Cortex of kidney (tissue), 1 donor: ENCODE results near the gene UVRAG.

Experiments
- DNase-seq: peaks from one replicate; lab custom pipeline; 2025; lab: John Stamatoyannopoulos, UW

Gene UVRAG

DNA sequence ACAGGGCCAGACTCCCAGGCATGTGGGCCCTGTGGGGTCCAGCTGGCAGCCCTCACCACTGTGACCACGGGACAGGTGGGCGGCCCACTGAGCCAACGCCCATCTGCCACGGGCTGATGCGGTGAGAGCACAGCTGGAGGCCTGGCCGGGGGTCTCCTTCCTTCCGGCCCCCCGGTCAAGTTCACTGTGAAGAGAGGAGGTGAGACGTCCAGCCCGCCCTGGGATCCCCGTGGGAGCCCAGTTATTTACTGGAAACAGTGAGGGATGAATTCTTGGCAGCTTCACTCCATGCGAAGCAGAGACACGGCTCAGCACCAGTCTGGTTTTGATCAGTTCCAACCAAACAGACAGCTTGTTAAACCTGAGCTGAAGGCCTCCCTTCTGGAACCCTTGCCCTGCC lies 352.6 kb downstream of the UVRAG start:
- no peak for DNase-seq

- DNase-seq, result no peak
Measured at GRCh38 chr11:76169473-76169896, 354.5 kb downstream of the UVRAG start.

DNA sequence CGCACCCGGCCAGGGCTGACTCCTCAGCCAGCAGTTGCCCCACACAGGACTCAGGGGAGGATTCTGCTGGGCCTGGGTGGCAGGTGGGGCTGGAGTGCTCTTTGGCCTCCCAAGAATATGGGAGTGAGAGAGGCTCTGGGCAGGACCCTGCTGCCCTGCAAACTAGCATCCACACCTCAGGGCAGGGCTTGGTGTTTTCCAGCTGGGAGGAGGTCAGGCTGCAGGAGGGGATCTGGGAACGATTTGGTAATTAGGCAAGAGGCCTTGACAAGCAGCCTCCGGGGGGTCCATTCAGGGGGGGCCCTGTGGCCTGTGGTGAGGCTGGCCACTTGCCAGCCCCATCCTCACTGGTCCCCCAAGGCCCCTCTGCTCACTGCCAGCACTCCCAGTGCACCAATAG lies 355.5 kb downstream of the UVRAG start:
- no peak for DNase-seq

DNA sequence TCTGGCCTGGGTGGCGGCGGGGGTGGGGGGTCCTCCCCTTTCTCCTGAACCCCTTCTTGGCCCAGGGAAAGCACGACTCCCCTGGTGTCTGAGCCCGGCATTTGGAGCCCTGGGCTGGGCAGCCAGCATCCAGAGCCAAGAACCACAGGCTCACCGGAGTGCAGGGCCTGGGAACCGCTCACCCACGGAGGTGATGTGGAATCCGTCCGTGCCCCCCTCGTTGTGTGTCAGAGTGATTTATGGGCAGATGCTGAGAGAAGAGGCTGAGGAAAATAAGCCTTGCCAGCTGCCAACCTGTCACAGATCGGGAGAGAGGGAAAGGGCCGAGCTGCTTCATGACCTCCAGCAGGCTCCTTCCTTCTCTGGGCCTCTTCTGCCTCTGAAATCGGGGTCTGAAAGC lies 357.6 kb downstream of the UVRAG start:
- DNase-seq, result no peak

DNA sequence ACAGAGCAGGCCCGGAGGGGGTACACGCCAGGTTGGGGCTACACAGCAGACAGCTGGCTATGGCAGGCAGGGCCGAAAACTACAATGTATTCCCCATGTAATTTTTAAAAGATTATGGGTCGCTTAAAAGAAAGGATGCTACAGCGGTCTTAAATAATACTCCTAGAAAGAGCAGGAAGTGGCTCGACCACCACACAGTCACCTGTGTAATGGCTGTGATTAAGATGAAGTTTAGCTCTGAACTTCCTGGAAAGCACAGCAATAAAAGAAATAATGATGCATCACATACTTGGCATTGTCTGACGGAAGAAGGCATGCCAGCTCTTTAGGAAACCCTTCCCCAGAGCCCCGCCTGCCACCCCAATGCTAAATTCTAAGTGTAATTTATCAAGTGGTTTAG lies 358.7 kb downstream of the UVRAG start:
- DNase-seq, result no peak

- no peak for DNase-seq
Measured at GRCh38 chr11:76174330-76174729, 359.3 kb downstream of the UVRAG start.

- DNase-seq, result no peak
Measured at GRCh38 chr11:76175783-76176182, 360.8 kb downstream of the UVRAG start.

DNA sequence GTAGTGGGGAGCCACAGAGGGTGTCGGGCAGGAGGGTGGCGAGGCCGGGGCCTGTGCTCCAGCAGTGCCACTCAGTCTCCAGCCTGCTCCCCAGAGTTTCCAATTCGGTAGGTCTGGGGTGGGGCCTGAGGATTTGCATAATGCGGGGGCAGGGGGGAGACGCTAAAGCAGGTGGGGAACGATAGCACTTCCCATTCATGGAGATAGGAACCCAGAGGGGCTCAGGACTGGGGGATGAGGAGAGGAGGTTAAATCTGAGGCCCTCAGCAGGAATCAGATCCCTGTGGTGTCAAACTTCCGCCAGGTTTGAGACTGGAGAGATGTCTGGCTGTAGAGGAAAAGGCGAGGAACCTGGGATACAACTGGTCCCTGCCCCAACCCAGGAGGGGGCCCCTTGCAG lies 361.5 kb downstream of the UVRAG start:
- no peak for DNase-seq

GRCh38 chr11:76177250-76177686 lies 362.3 kb downstream of the UVRAG start:
- DNase-seq, result no peak

- no peak for DNase-seq
Measured at GRCh38 chr11:76179147-76179546, 364.1 kb downstream of the UVRAG start.

DNA sequence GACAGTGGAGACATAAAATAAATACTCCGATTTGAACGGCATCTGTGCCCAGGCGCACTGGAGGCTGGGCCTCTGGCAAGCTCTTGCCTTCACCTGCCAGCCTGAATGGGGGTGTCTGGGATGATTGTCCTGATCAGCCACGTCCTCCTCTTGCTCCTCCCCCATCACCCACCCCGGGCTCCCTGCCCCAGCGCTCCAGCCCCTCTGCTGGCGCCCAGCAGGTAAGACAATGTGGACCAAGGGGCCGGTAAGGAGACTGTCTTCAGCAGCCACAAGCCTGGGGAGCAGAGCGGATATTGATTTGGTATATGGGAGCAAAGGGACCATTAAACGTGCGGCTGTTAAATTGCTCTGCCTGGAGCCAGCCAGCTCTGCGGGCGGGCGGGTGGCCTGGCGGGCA lies 366.4 kb downstream of the UVRAG start:
- no peak for DNase-seq

DNA sequence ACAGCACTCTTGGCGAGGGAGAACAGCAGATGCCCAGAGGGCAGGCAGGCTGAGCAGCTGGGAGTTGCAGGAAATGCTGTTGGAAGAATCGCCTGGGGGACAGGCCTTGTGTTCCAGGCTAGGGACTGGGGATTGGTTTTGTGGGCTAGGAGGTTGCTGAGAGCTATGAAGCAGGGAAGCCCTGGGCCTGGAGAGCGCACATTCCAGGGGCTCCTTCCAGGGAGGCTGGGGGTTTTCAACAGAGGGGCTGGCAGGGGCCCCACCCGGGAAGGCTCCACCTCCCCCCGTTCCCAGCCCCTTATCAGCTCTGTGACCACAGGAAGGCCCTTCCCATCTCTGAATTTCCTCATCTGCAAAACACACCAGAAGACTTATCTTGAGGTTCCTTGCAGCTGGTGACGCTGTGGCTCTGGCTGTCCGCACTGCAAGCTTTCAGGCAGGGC lies 369.6 kb downstream of the UVRAG start:
- no peak for DNase-seq

- no peak for DNase-seq
Measured at GRCh38 chr11:76185511-76185910, 370.5 kb downstream of the UVRAG start.

DNA sequence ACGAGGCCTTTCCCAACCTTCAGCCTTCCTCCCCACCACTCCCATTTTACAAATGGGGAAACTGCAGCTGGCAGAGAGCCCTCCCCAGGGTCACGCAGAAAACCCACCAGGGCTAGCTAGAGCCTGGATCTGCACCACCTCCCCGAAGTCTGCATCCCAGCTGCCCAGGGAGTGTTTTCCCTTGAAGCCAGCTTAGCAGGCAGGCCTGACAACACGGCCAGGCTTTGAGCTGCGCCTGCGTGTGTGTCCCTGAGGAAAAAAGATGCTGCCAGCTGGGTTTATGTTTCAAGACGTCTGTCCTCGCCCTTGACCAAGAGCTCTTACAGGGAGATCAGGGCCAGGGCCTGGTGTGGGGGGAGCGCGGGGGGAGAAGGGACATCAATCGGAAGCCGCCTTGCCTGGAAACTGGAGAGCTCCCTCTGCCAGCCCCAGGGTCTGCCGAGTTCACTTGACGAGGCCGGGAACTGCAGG lies 371.0 kb downstream of the UVRAG start:
- DNase-seq, result no peak

DNA sequence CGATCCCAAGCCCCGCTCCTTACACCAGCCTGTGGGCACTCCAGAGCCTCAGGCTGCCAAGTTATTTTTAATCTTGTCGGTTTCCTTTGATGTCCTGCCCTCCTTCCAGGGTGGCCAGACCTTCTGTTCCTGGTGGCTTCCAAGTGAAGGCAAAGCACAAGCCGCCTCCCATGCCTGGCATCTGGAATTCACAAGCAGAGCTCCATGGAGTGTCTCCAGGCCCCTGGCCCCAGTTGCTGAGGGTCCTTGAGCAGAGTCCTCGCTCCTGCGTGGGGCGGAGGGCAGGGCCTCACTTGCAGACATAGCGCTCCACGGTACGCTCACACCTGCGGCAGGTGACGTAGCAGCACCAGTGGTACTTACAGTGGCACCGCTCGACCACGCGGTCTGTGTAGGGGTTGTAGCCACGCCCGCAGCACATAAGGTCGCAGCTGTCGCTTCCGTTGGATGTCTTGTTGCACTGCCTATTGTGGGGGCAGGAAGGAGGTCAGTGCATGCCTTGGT lies 371.8 kb downstream of the UVRAG start:
- DNase-seq, result no peak

DNA sequence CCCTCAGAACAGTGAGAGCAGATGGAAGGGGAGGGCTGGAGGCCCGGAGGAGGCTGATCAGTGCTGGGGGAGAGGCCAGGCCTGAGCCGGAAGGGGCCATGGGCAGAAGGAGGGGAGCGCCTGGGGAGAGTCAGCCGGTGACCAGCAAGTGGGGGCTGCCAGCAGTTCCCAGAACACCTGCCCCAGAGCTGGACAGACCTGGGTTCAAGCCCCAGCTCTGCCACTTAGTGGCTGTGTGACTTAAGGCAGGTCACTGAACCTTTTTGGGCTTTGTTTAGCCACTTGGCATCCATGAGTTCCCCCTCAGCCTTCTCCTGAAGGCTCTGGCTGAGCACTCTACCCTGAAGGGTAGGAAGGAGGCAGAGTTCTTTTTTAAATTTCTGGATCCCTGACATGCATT lies 373.9 kb downstream of the UVRAG start:
- DNase-seq, result no peak

- no peak for DNase-seq
Measured at GRCh38 chr11:76189682-76190081, 374.7 kb downstream of the UVRAG start.

DNA sequence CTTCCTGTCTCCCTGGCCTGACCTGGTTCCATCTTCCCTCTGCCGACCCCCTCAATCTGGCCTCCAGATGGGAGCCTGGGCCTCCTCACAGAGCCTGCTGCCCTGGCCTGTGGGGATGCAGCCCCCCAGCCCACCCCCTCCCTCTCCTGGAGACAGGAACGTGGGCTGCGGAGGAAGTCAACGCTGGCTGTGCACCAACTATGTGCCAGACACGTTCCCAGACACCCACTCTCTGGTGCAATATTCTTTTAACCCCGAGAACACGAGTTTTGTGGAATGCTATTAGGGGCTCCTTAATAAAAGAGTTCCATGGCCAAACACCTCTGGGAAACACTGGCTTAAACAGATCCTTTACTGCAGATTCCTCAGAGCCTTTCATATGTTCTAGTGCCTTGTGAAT lies 375.4 kb downstream of the UVRAG start:
- DNase-seq, result no peak
